Choroid plexus epithelial cell (primary cell): ENCODE results near the gene CHST4.

ENCODE experiments used
- DNase-seq: peaks from one replicate; pipeline ENCODE4 v3.0.0-alpha.2; 2010; ENCODE audit warnings: low read depth
- H3K4me3 ChIP-seq: 2 replicates; pipeline ENCODE4 v1.5.1; 2011; ENCODE audit warnings: low read depth, mild to moderate bottlenecking, control low read depth, low read length, moderate library complexity
- CTCF ChIP-seq: conservative IDR thresholded peaks from 2 replicates; pipeline ENCODE4 v1.5.1; 2011; ENCODE audit warnings: low read depth, mild to moderate bottlenecking, control low read depth, inconsistent platforms, low read length, moderate library complexity

Gene CHST4

DNA sequence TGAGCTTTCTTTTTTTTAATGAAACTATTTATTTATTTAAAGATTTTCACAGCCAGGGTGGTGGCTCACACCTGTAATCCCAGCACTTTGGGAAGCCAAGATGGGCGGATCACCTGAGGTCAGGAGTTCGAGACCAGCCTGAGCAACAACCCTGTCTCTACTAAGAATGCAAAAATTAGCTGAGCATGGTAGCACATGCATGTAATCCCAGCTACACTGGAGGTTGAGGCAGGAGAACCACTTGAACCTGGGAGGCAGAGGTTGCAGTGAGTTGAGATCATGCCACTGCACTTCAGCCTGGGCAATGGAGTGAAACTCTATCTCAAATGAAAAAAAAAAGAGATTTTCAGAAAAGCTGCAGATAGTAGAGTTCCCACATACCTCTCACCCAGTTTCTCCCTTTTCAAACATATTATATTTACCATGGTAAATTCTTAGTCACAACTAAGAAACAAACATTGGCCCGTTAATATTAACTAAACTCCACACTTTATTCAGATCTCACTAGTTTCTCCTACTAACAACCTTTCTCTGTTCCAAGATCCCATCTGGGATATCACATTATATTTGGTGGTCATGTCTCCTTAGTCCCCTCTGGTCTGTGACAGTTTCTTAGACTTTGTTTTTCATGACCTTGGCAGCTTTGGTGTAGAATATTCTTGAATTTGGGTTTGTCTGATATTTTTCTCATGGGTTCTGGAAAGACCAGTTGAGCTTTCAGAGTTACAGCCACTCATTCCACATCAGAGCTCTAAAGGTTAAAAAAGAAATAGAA, 58.5 kb downstream of the CHST4 start:
- no peak for TF ChIP-seq CTCF
- H3K4me3 ChIP-seq = no peak overlapping the region
- no peak for DNase-seq

GRCh38 chr16:71585318-71585703, 59.1 kb downstream of the CHST4 start:
- no peak for TF ChIP-seq CTCF
- H3K4me3 ChIP-seq = no peak overlapping the region
- no peak for DNase-seq
